ENCODE measurements around the gene CD58. TPM values are rescaled to one million over a fixed set of nuclear protein-coding genes. Genes with fewer than 3 reads are reported as not detected.

CD58 gene
- total and polyA plus RNA-seq, 9 of the 15 experiments (the other 6 are each of a cell fraction or from before 2014, with no cell fraction given), result 18.1 to 113 (median 37.4) TPM

- peak; percentile 8; the same call in 1 of the 2 replicates for TF ChIP-seq ZSCAN32 (CRISPR knock-in tag; IDR thresholded peaks at IDR 0.05)
- TF ChIP-seq BDP1 (IDR thresholded peaks at IDR 0.05; ENCODE audit: insufficient read depth, insufficient read length), result no peak
- TF ChIP-seq, protein P1, sequence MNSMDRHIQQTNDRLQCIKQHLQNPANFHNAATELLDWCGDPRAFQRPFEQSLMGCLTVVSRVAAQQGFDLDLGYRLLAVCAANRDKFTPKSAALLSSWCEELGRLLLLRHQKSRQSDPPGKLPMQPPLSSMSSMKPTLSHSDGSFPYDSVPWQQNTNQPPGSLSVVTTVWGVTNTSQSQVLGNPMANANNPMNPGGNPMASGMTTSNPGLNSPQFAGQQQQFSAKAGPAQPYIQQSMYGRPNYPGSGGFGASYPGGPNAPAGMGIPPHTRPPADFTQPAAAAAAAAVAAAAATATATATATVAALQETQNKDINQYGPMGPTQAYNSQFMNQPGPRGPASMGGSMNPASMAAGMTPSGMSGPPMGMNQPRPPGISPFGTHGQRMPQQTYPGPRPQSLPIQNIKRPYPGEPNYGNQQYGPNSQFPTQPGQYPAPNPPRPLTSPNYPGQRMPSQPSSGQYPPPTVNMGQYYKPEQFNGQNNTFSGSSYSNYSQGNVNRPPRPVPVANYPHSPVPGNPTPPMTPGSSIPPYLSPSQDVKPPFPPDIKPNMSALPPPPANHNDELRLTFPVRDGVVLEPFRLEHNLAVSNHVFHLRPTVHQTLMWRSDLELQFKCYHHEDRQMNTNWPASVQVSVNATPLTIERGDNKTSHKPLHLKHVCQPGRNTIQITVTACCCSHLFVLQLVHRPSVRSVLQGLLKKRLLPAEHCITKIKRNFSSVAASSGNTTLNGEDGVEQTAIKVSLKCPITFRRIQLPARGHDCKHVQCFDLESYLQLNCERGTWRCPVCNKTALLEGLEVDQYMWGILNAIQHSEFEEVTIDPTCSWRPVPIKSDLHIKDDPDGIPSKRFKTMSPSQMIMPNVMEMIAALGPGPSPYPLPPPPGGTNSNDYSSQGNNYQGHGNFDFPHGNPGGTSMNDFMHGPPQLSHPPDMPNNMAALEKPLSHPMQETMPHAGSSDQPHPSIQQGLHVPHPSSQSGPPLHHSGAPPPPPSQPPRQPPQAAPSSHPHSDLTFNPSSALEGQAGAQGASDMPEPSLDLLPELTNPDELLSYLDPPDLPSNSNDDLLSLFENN (IDR thresholded peaks at IDR 0.05; ENCODE audit: low read depth in 2 of 2, low read length in 2 of 2), result no peak
- no peak for TF ChIP-seq ZKSCAN8 (CRISPR knock-in tag; IDR thresholded peaks at IDR 0.05)
- no peak for TF ChIP-seq RAD21 (CRISPR knock-in tag; conservative IDR thresholded peaks at IDR 0.05 in 1 of 2, IDR thresholded peaks at IDR 0.05 in 1 of 2)
- no peak for TF ChIP-seq KLF6 (CRISPR knock-in tag; IDR thresholded peaks at IDR 0.05; ENCODE audit: borderline replicate concordance)
- no peak for TF ChIP-seq PHF8 (IDR thresholded peaks at IDR 0.05; ENCODE audit: borderline replicate concordance, low read length)
- TF ChIP-seq, protein P2, sequence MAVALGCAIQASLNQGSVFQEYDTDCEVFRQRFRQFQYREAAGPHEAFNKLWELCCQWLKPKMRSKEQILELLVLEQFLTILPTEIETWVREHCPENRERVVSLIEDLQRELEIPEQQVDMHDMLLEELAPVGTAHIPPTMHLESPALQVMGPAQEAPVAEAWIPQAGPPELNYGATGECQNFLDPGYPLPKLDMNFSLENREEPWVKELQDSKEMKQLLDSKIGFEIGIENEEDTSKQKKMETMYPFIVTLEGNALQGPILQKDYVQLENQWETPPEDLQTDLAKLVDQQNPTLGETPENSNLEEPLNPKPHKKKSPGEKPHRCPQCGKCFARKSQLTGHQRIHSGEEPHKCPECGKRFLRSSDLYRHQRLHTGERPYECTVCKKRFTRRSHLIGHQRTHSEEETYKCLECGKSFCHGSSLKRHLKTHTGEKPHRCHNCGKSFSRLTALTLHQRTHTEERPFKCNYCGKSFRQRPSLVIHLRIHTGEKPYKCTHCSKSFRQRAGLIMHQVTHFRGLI (CRISPR knock-in tag; IDR thresholded peaks at IDR 0.05), result no peak
- no peak for TF ChIP-seq CAMTA2 (CRISPR knock-in tag; conservative IDR thresholded peaks at IDR 0.05)
- TF ChIP-seq SREBF1 (IDR thresholded peaks at IDR 0.05; ENCODE audit: borderline replicate concordance, low read depth, low read length), result 0 out of 2 replicates have a peak, but pooled peaks have one; percentile 14
- peak; percentile 62; the same call in 1 of the 2 replicates for TF ChIP-seq BHLHE40 (IDR thresholded peaks at IDR 0.05; ENCODE audit: low read length)
- TF ChIP-seq, protein P3, sequence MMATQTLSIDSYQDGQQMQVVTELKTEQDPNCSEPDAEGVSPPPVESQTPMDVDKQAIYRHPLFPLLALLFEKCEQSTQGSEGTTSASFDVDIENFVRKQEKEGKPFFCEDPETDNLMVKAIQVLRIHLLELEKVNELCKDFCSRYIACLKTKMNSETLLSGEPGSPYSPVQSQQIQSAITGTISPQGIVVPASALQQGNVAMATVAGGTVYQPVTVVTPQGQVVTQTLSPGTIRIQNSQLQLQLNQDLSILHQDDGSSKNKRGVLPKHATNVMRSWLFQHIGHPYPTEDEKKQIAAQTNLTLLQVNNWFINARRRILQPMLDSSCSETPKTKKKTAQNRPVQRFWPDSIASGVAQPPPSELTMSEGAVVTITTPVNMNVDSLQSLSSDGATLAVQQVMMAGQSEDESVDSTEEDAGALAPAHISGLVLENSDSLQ (IDR thresholded peaks at IDR 0.05), result peak; percentile 43
Measured at GRCh38 chr1:116569776-116570357, 959 bp downstream of the CD58 start (continued).
